Activated CD8-positive, alpha-beta memory T cell treated with anti-CD3 and anti-CD28 coated beads for 1 hour (primary cell): ENCODE data around the gene ADAMTS13.

Experiments
- DNase-seq, 2 donors: peaks; one replicate each; pipeline ENCODE4 v3.0.0-alpha.2; 2020; ENCODE audit warnings: low read depth in 1 of 2; ENCODE audit errors: extremely low read depth in 1 of 2

ADAMTS13 gene

DNA sequence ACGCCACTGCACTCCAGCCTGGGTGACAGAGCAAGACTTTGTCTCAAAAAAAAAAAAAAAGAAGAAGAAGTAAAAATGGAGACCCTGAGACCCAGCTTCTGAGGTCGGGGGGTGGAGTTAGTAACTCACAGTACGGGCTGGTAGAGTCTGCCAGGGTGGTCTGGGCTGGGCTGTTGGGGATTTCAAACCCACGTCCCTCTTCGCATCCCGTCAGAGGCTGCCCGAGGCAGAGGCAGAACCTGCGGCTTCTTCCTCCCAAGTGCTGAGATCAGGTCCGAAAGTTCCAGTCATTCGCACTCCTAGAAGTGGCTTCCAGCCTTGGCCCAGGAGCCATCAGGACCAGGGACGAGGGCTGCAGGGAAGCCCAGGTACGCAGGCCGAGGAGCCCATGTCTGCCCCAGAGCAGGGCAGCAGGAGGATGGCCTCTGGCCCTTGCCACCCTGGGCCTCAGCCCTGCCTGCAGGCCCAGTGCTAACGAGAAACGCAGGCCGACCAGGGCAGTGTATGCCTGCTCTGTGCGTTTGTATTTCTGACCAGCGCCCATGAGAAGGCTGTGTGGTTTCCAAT lies 66.6 kb downstream of the ADAMTS13 start:
- DNase-seq: no peak

DNA sequence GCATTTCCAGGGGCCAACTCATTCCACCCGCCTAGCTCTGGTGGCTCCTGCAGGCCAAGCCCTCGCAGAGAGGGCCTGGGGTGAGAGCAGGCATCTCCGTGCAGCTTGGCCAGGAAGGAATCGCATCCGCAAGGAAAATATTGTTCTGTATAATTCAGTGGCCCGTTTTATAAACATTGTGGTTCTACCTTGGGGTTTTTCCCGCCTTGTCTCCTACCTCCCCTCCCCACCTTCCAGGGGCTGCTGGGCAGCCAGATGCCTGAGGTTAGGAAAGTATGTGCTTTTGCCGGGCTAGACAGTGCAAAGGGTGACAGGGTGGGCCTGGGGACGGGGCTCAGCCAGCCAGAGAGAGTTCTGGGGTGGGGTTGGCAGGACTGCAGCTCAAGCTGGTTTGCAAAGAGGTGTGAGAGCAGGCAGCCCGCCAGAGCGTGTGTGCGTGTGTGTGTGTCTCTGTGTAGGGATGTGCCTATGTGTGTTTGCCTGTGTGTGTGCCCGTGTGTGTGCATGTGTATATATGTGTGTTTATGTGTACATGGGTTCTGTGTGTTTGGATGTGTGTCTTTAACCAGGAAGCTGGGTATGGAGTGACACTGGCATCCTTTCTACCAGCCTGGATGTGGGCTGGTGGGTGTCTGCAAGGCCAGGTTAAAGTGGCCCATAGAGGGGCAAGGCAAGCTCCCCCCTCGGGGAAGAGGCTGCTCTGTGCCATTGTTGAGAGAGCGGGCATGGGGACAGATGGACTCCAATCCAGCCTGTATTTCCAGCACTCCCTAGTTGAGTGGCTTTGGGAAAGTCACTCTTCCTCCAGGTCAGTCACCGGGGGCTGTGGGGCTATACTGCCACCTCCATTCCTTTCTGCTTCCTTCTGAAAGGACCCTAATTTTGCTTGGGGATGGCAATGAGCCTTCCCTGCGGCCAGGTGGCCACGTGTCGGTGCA lies 67.4 kb downstream of the ADAMTS13 start:
- DNase-seq: no peak

- DNase-seq: no peak
These were observed 68.1 kb downstream of the ADAMTS13 start for GRCh38 chr9:133490201-133490681.

- DNase-seq: no peak
These were observed 68.9 kb downstream of the ADAMTS13 start for GRCh38 chr9:133490865-133491655.

DNA sequence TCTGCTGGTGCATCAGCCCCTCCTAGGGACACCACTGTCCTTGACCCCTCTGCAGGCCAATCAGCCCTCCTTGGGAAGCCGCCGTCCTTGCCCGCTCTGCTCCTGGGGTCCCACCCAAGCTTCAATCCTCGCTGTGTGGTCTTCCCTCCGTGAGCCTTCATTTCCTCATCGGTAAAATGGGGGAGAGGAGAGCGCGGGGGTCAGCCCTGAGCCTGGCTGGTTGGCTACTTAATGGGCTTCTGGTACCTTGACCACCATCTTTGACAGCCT lies 69.4 kb downstream of the ADAMTS13 start:
- DNase-seq: no peak

- DNase-seq: no peak
These were observed 70.2 kb downstream of the ADAMTS13 start for GRCh38 chr9:133492061-133493021.

DNA sequence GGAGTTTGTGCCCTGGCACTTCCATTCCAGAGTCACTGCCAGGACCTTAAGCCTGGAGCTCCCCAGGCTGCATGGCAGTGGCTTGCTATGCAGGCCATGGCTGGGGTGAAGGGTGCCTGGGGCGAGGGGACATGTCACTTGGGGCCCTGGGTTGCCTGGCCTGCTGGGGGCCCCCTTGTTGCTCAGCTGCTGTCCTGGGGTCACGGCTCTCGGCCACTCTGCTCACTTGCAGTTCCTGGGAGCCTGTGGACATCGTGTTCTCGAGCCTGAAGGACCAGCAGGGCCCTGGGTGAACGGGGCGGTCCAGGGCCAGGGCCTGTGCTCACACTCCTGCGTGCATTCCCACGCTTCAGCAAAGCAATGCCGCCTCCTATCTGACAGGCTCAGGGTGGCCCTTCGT lies 71.3 kb downstream of the ADAMTS13 start:
- DNase-seq: no peak

DNA sequence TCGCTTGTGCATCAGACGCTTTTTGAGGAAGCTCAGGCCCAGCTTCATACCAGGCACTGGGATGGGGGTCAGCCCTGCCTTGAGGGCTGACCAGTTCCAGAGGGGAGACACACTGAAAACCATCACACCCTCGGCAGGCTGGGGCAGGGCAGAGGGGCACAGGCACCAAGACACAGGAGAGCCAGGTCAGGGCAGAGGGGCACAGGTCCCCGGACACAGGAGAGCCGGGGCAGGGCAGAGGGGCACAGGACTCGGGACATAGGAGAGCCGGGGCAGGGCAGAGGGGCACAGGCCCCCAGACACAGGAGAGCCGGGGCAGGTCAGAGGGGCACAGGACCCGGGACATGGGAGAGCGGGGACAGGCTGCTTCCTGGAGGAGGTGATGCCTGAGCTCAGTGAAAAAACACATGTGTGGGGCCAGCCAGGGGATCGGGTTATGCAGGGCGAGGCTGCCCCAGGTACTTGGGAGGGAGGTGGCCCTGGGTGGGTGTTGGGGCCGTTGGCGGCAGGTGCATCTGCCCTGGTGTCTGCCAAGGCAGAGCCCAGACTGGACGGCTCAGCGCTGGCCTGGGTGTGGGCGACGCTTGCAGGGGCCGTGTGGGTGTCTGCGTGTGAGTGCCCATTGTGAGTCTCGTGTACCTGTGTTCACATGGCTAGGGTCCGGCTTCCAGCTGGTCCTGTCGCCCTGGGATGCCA lies 71.8 kb downstream of the ADAMTS13 start:
- no peak for DNase-seq

DNA sequence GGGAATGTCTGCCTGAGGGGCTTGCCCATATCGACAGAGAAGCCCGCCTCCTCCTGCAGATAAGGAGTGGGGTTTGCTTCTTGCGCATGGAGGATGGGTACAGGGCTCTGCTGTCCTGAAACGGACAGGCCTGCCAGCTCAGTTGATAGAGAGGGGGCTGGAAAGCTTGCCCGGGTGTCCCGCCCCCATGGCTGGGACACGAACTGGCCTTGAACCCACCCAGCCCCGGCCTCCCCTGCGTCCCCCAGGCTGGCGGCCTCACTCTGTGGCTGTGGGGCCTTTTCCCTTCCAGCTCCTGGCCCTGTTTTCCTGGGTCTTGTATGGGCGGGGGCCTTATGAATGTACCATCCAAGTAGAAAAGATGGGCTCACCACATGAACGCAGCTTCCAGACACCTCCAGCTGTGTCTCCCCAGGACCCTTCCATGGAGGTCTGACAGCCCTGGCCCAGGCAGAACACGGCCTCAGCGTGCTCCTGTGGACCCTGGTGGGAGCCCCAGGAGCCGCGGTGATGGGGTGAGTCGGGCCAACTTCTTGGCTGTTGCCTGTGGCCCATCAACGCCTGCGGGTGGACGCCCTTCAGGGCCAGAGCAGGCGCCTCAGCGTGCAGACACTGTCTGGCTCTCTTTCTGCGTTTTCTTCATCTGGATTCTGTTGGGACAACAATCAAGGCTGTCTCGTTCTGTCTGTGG lies 72.6 kb downstream of the ADAMTS13 start:
- DNase-seq: no peak

- DNase-seq: no peak
These were observed 73.4 kb downstream of the ADAMTS13 start for GRCh38 chr9:133495327-133496293.

DNA sequence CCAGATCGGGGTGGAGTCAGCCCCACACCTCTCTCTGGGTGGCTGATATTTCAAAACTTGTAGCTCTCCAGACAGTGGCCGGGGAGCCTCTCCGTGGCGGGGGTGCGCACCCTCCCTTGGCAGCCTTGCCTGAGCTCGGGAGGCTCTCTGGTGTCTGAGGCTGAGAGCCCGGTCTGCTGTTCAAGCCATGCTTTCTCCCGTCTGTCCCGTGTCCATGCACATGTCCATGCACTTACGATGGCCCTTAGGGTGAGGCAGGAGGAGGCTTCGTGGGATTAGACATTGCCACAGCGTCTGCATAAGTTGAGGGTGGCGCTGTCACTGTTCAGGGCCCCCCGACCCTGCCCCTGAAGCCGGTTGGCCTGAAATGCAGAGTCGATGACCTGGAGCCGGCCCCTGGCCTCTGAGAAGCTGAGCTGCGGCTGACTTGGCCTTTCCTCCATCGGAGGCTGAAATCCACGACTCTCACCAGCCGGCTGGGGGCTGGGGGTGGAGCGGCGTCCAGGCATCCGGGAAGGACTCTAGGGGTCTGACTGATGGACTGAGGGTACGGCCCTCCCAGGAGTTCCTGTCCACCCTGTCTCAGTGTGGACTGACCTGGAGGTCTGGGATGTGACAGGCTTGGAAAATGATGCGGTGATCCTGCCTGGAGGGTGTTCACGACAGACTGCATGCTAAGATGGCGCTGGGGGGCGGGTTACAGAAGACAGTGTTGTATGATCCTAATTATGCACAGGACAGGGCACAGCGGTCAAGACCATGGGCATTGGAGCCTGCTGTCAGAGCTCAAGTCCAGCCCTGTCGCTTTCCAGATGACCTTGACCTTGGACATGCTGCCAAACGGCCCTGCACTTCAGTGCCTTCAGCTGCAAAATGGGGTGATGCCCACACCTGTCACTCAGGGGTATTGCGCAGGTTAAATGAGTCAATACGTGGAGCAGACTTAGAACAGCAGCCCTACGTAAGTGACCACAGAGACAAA lies 75.0 kb downstream of the ADAMTS13 start:
- DNase-seq: no peak

DNA sequence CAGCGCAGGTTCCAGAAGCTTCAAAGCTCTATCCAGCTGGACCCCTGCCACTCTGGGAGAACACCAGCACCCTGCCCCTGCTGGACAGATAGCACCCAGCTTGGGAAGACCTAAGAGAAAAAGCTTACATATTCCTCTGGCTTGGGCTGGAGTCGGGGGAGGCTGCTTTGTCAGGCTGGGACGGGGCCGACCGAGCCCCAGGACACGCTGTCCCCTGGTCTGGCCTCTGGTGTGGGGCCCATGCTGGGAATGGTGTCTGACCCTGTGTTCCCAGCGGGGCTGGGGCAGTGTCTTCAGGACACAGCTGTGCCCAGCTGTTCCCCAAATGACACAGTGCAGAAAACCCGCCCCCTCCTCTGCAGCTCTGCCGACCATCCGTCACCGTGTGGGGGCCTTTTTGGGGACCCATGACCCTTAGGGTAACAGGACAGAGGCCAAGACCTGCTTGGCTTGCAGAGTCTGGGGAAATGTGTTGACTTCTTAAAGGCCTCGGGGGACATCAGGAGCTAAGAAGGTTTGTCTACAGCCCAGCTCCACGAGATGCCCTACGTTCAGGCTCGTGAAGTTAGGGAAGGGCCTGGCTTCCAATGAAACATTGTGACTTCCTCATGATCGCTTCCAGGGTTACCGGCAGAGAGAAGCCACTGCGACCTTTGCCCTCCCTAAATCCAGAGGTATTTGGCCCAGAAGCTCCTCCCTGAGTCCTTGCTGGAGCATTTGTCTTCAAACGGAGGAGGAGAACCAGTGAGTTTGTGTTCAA lies 77.1 kb downstream of the ADAMTS13 start:
- DNase-seq: no peak

- DNase-seq: no peak
These were observed 77.7 kb downstream of the ADAMTS13 start for GRCh38 chr9:133499892-133500270.

GRCh38 chr9:133502112-133502511 lies 79.9 kb downstream of the ADAMTS13 start:
- DNase-seq: no peak

GRCh38 chr9:133505186-133505830 lies 83.1 kb downstream of the ADAMTS13 start:
- no peak for DNase-seq
